Ectodermal cell (in vitro differentiated cells): ENCODE measurements around the gene POLR3A.

Source experiments
- H3K27ac ChIP-seq: 2 replicates; pipeline ENCODE4 v1.7.0; 2013; ENCODE audit warnings: mild to moderate bottlenecking, low read depth, low read length; ENCODE audit not compliant: insufficient read depth, poor library complexity, severe bottlenecking
- H3K27me3 ChIP-seq: 2 replicates; pipeline ENCODE4 v1.7.0; 2013; ENCODE audit warnings: mild to moderate bottlenecking, low read length; ENCODE audit not compliant: insufficient read depth, control insufficient read depth, poor library complexity, severe bottlenecking
- H3K36me3 ChIP-seq: one replicate; pipeline ENCODE4 v1.7.0; 2013; ENCODE audit warnings: low read length; ENCODE audit not compliant: control insufficient read depth, insufficient read depth
- H3K4me1 ChIP-seq: one replicate; pipeline ENCODE4 v1.7.0; 2013; ENCODE audit warnings: low read length; ENCODE audit not compliant: control insufficient read depth, insufficient read depth
- H3K4me3 ChIP-seq: 2 replicates; pipeline ENCODE4 v1.7.0; 2013; ENCODE audit warnings: low read depth, low read length, control low read depth; ENCODE audit not compliant: insufficient read depth
- H3K9me3 ChIP-seq: 2 replicates; pipeline ENCODE4 v1.7.0; 2013; ENCODE audit warnings: mild to moderate bottlenecking, low read length, moderate library complexity; ENCODE audit not compliant: control insufficient read depth
- WGBS, 2 experiments: methylation state at CpG; one replicate each; pipeline ENCODE4 v1.1.7; 2013; ENCODE audit warnings: missing lambda C conversion rate in 2 of 2; 5-methylcytosine and 5-hydroxymethylcytosine counted together

Gene POLR3A

GRCh38 chr10:77971804-77972144 lies 57.5 kb downstream of the POLR3A start:
- Histone ChIP-seq H3K27me3 (no peaks in the 10 kb centered on the region), H3K9me3 (no peaks in the 10 kb centered on the region), H3K4me3 (no peak overlapping the region), H3K36me3 (peaks cover 5% of the 10 kb centered on the region), H3K4me1 (peaks cover 4% of the 10 kb centered on the region), H3K27ac (no peak overlapping the region)
- WGBS, 2 experiments: 94 to 97% methylated on average over 3 of the region's 3 CpGs

- WGBS, 2 experiments: 58 to 64% methylated on average over 6 to 7 of the region's 7 CpGs
- no peaks in the 10 kb centered on the region for H3K9me3 ChIP-seq
- no peak overlapping the region for H3K27ac ChIP-seq
- H3K4me3 ChIP-seq: no peak overlapping the region
- H3K4me1 ChIP-seq: peaks cover 4% of the 10 kb centered on the region
- no peaks in the 10 kb centered on the region for H3K27me3 ChIP-seq
- no peaks in the 10 kb centered on the region for H3K36me3 ChIP-seq
Observed at GRCh38 chr10:77970869-77971803, 58.2 kb downstream of the POLR3A start.

- H3K36me3 ChIP-seq: no peaks in the 10 kb centered on the region
- no peaks in the 10 kb centered on the region for H3K9me3 ChIP-seq
- H3K27me3 ChIP-seq: no peaks in the 10 kb centered on the region
- H3K27ac ChIP-seq: no peak overlapping the region
- H3K4me3 ChIP-seq: no peak overlapping the region
- WGBS, 2 experiments: 94 to 96% methylated on average over 4 of the region's 4 CpGs
- H3K4me1 ChIP-seq: peaks cover 4% of the 10 kb centered on the region
Observed at GRCh38 chr10:77969114-77969513, 60.2 kb downstream of the POLR3A start.

- Histone ChIP-seq H3K27me3 (no peaks in the 10 kb centered on the region), H3K4me1 (peaks cover 4% of the 10 kb centered on the region), H3K27ac (no peak overlapping the region), H3K36me3 (no peaks in the 10 kb centered on the region), H3K9me3 (no peaks in the 10 kb centered on the region), H3K4me3 (no peak overlapping the region)
- WGBS, 2 experiments: 67 to 73% methylated on average over 8 of the region's 8 CpGs
Observed at GRCh38 chr10:77967611-77968022, 61.7 kb downstream of the POLR3A start.

- Histone ChIP-seq H3K4me1 (peaks cover 4% of the 10 kb centered on the region), H3K4me3 (no peak overlapping the region), H3K27me3 (no peaks in the 10 kb centered on the region), H3K27ac (no peak overlapping the region), H3K9me3 (no peaks in the 10 kb centered on the region), H3K36me3 (no peaks in the 10 kb centered on the region)
- WGBS, 2 experiments: 93 to 96% methylated on average over 4 to 5 of the region's 5 CpGs
Observed at GRCh38 chr10:77965294-77965693, 64.0 kb downstream of the POLR3A start.

GRCh38 chr10:77964811-77965210 lies 64.5 kb downstream of the POLR3A start:
- no peaks in the 10 kb centered on the region for H3K36me3 ChIP-seq
- no peaks in the 10 kb centered on the region for H3K27me3 ChIP-seq
- H3K27ac ChIP-seq: no peak overlapping the region
- 88 to 100% methylated on average over 1 of the region's 1 CpG for WGBS, 2 experiments
- peaks cover 4% of the 10 kb centered on the region for H3K4me1 ChIP-seq
- H3K4me3 ChIP-seq: no peak overlapping the region
- no peaks in the 10 kb centered on the region for H3K9me3 ChIP-seq

- WGBS, 2 experiments: 94 to 95% methylated on average over 7 of the region's 7 CpGs
- peaks cover 4% of the 10 kb centered on the region for H3K4me1 ChIP-seq
- no peaks in the 10 kb centered on the region for H3K36me3 ChIP-seq
- no peak overlapping the region for H3K27ac ChIP-seq
- H3K9me3 ChIP-seq: no peaks in the 10 kb centered on the region
- no peak overlapping the region for H3K4me3 ChIP-seq
- no peaks in the 10 kb centered on the region for H3K27me3 ChIP-seq
Observed at GRCh38 chr10:77963901-77964300, 65.4 kb downstream of the POLR3A start.

GRCh38 chr10:77962350-77963146 lies 66.8 kb downstream of the POLR3A start:
- no peak overlapping the region for H3K4me3 ChIP-seq
- H3K27ac ChIP-seq: no peak overlapping the region
- H3K27me3 ChIP-seq: no peaks in the 10 kb centered on the region
- H3K4me1 ChIP-seq: peaks cover 2% of the 10 kb centered on the region
- H3K9me3 ChIP-seq: no peaks in the 10 kb centered on the region
- H3K36me3 ChIP-seq: no peaks in the 10 kb centered on the region
- 80 to 82% methylated on average over 7 of the region's 7 CpGs for WGBS, 2 experiments

- Histone ChIP-seq H3K9me3 (no peaks in the 10 kb centered on the region), H3K27me3 (no peaks in the 10 kb centered on the region), H3K4me3 (no peak overlapping the region), H3K36me3 (no peaks in the 10 kb centered on the region), H3K4me1 (no peaks in the 10 kb centered on the region), H3K27ac (no peak overlapping the region)
- 94% methylated on average over 6 of the region's 6 CpGs for WGBS, 2 experiments
Observed at GRCh38 chr10:77961668-77962067, 67.6 kb downstream of the POLR3A start.

GRCh38 chr10:77960829-77961329 lies 68.4 kb downstream of the POLR3A start:
- Histone ChIP-seq H3K9me3 (no peaks in the 10 kb centered on the region), H3K4me3 (no peak overlapping the region), H3K27ac (no peak overlapping the region), H3K27me3 (no peaks in the 10 kb centered on the region), H3K4me1 (no peaks in the 10 kb centered on the region), H3K36me3 (no peaks in the 10 kb centered on the region)
- 90 to 91% methylated on average over 5 to 6 of the region's 6 CpGs for WGBS, 2 experiments
